ENCODE data around the gene SEMA7A.

The SEMA7A gene

DNA sequence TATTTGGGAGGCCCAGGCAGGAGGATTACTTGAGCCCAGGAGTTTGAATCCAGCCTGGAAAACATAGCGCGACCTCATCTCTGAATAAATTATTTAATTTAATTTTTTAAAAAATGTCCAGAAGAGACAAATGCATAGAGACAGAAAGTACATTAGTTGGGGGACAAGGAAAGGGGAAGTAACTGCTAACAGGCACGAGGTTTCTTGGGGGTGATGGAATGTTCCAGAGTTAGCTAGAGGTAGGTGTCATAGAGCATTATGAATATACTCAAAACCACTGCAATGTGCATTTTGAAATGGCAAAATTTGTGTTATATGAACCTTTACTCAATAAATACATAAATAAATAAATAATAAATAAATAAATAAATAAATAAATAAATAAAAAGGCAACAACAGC is 34.7 kb downstream of the SEMA7A start:
- Histone ChIP-seq H3K9me2 (replicated peaks; ENCODE audit: control insufficient read depth, low read length) (no peaks in the 10 kb centered on the region), H3F3A (ENCODE audit: control insufficient read depth, insufficient read depth) (no peaks in the 10 kb centered on the region), H3K4me1 (ENCODE audit: control insufficient read depth, low read length) (peaks cover 69% of the 10 kb centered on the region), H3K36me3 (ENCODE audit: control insufficient read depth, low read length) (no peaks in the 10 kb centered on the region), H3K27ac (ENCODE audit: low read depth, low read length) (no peak overlapping the region), H4K20me1 (ENCODE audit: control insufficient read depth, insufficient read depth, low read depth, low read length) (peaks cover 43% of the 10 kb centered on the region), H3K4me3 (ENCODE audit: low read length) (no peak overlapping the region), H3K27me3 (ENCODE audit: control insufficient read depth, low read length) (peaks cover 89% of the 10 kb centered on the region), H3K4me2 (ENCODE audit: low read length) (no peak overlapping the region), H3K9me3 (ENCODE audit: control insufficient read depth, insufficient read depth, low read length) (no peaks in the 10 kb centered on the region), H3K79me2 (ENCODE audit: control insufficient read depth, low read length) (no peaks in the 10 kb centered on the region)
- TF ChIP-seq EZH2phosphoT487 (IDR thresholded peaks at IDR 0.05; ENCODE audit: borderline replicate concordance, low read length), result no peak
- no peak for TF ChIP-seq CTCF (IDR thresholded peaks at IDR 0.05; ENCODE audit: low read depth, low read length, poor library complexity, severe bottlenecking)

DNA sequence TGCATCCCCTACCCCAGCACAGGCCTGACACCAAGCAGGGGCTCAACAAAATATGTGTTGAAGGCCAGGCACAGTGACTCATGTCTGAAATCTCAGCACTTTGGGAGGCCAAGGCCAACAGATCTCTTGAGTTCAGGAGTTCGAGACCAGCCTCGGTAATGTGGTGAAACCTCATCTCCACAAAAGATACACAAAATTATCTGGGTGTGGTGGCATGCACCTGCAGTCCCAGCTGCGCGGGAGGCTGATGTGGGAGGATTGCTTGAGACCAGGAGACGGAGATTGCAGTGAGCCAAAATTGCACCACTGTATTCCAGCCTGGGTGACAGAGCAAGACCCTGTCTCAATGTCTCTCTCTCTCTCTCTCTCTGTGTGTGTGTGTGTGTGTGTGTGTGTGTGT is 35.6 kb downstream of the SEMA7A start:
- Histone ChIP-seq H3K9me2 (replicated peaks; ENCODE audit: control insufficient read depth, low read length) (no peaks in the 10 kb centered on the region), H3K27ac (ENCODE audit: low read depth, low read length) (no peak overlapping the region), H3K27me3 (ENCODE audit: control insufficient read depth, low read length) (peaks cover 91% of the 10 kb centered on the region), H3K9me3 (ENCODE audit: control insufficient read depth, insufficient read depth, low read length) (no peaks in the 10 kb centered on the region), H3K4me2 (ENCODE audit: low read length) (no peak overlapping the region), H4K20me1 (ENCODE audit: control insufficient read depth, insufficient read depth, low read depth, low read length) (peaks cover 36% of the 10 kb centered on the region), H3F3A (ENCODE audit: control insufficient read depth, insufficient read depth) (no peaks in the 10 kb centered on the region), H3K36me3 (ENCODE audit: control insufficient read depth, low read length) (no peaks in the 10 kb centered on the region), H3K4me1 (ENCODE audit: control insufficient read depth, low read length) (peaks cover 60% of the 10 kb centered on the region), H3K4me3 (ENCODE audit: low read length) (no peak overlapping the region), H3K79me2 (ENCODE audit: control insufficient read depth, low read length) (no peaks in the 10 kb centered on the region)
- TF ChIP-seq EZH2phosphoT487 (IDR thresholded peaks at IDR 0.05; ENCODE audit: borderline replicate concordance, low read length) (no peak), CTCF (IDR thresholded peaks at IDR 0.05; ENCODE audit: low read depth, low read length, poor library complexity, severe bottlenecking) (no peak)

DNA sequence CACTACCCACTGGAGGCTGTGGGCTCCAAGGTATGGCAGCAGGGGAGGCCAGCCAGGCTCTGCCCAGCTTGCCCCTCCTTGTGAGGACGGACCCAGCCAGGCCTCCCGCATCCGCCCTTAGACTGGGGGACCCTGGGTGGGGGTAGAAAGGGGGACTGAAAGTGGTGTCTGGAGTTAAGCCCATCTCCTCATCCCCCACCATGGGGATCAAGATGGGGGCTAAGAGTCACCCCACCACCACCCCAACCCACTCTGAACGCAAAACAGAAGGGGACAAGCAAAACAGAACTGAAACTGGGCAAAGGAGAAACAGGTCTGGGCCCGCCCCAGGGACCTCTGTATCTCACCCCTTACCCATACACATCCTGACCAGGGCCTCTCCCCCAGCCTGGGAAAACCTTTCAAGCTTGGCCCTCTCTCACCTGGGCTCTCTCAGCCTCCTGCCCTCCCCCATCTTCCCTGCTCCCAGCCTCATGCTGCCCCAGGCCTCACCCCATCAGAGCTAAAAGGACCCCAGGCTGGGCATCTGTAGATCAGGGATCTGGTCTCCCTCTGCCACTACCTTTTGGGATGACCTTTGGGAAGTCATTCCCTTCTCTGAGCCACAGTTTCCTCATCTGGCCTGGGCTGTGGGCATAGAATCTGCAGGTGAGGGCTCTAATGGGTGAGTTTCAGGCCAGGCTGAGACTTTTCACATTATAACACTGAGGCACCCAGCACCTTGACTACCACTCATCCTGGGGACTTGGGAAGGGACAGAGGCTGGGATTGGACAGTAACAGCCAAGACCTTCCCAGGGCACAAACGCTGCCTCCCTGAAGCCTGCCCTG is 36.3 kb downstream of the SEMA7A start:
- no peak overlapping the region for H3K4me2 ChIP-seq (ENCODE audit: low read length)
- peaks cover 96% of the 10 kb centered on the region for H3K27me3 ChIP-seq (ENCODE audit: control insufficient read depth, low read length)
- no peak overlapping the region for H3K27ac ChIP-seq (ENCODE audit: low read depth, low read length)
- H3K4me3 ChIP-seq (ENCODE audit: low read length), result no peak overlapping the region
- H3K9me2 ChIP-seq (replicated peaks; ENCODE audit: control insufficient read depth, low read length), result no peaks in the 10 kb centered on the region
- H3K79me2 ChIP-seq (ENCODE audit: control insufficient read depth, low read length), result no peaks in the 10 kb centered on the region
- no peaks in the 10 kb centered on the region for H3K36me3 ChIP-seq (ENCODE audit: control insufficient read depth, low read length)
- H3F3A ChIP-seq (ENCODE audit: control insufficient read depth, insufficient read depth), result no peaks in the 10 kb centered on the region
- peaks cover 53% of the 10 kb centered on the region for H3K4me1 ChIP-seq (ENCODE audit: control insufficient read depth, low read length)
- H4K20me1 ChIP-seq (ENCODE audit: control insufficient read depth, insufficient read depth, low read depth, low read length), result peaks cover 32% of the 10 kb centered on the region
- TF ChIP-seq CTCF (IDR thresholded peaks at IDR 0.05; ENCODE audit: low read depth, low read length, poor library complexity, severe bottlenecking) (no peak), EZH2phosphoT487 (IDR thresholded peaks at IDR 0.05; ENCODE audit: borderline replicate concordance, low read length) (no peak)
- H3K9me3 ChIP-seq (ENCODE audit: control insufficient read depth, insufficient read depth, low read length), result no peaks in the 10 kb centered on the region
